Measurements from ENCODE around the gene PDZD2.

Gene PDZD2

DNA sequence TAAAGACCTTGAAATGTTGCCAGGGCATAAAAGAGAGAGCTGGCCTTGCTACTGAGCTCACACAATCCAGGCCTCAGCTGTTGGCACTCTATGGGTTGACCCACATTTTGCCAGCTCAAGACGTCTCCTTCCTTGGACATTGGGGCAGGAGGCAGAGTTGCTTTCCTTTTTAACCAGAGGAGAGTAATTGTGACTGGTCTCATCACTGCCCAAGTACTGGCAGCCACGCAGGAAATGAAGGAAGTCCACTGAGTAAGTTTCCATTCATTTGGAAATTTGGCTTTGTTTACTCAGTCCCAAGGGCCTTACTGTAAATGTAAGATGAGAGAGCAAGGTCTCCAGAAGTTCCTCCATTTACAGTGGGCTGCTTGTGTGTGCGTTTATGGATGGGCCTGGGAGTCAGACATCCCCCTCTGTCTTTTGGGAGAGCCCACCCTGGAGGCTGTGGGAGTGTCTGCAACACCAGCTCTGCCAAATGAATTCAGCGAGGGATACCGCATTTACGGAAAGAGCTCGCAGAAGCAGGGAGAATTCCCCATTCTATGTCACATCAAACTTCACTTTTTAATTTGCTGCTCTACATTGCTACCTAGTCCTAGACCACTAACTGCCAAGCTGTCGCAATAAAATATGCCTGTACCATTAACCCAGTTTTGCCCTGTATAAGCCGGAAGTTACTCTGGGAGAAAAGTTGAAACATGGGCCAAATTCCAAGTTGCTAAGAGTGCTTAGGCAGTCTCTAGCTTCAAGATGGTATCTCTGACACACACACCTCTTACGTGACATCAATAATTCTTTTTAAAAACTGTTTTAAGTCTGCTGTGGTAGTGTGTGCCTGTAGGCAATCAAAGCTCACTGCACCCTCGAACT, 24.5 kb upstream of the PDZD2 start:
- Histone ChIP-seq H3K4me3 (ENCODE audit: low read depth, low read length) (no peak overlapping the region), H3K4me1 (ENCODE audit: control insufficient read depth, insufficient read depth, low read length) (peaks cover 17% of the 10 kb centered on the region), H3K9me3 (ENCODE audit: control insufficient read depth, insufficient read depth, low read length) (no peaks in the 10 kb centered on the region), H3K36me3 (ENCODE audit: control insufficient read depth, insufficient read depth, low read length) (no peaks in the 10 kb centered on the region), H3K27me3 (ENCODE audit: control insufficient read depth, insufficient read depth, low read length) (no peaks in the 10 kb centered on the region), H3K9ac (ENCODE audit: low read depth, low read length) (no peak overlapping the region)

DNA sequence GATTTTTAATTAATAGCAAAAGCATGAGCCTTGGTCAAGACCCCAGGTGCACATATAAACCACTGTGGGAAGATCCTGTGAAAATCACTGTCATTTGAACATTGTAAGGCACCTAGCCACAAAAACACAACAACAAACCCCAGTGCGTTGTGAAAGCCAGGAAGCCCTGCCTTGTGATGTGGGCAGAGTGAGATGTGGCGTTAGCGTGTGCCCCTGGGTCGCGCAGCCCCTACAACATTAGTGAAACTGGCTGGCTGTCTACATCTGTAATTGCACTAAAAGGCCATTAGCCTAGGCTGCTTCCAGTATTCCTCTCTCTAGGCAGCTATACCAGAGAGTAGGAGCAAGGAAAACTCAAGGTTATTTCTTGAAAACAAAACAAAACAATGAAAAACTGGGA, 21.1 kb upstream of the PDZD2 start:
- Histone ChIP-seq H3K27me3 (ENCODE audit: control insufficient read depth, insufficient read depth, low read length) (no peaks in the 10 kb centered on the region), H3K4me1 (ENCODE audit: control insufficient read depth, insufficient read depth, low read length) (peaks cover 17% of the 10 kb centered on the region), H3K4me3 (ENCODE audit: low read depth, low read length) (no peak overlapping the region), H3K9ac (ENCODE audit: low read depth, low read length) (no peak overlapping the region), H3K36me3 (ENCODE audit: control insufficient read depth, insufficient read depth, low read length) (no peaks in the 10 kb centered on the region), H3K9me3 (ENCODE audit: control insufficient read depth, insufficient read depth, low read length) (no peaks in the 10 kb centered on the region)

DNA sequence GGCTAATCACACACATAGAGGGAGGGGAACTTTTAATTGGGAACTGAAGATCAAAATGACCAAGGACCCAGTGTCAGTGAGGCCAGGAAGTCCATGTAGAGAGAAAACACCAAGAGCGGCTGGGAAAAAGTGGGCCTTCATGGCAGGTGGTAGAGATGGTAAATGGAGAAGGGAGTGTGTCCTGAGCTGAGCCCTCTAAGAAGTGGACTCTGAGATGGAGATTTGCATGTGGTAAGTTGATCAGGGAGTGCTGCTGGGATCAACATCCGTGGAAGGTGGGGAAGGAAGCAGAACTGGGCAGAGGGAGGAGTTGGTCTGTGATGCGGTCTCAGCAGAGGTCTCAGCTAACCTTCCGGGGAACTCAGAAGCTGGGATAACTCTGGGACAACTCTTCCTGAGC, 18.9 kb upstream of the PDZD2 start:
- Histone ChIP-seq H3K4me3 (ENCODE audit: low read depth, low read length) (no peak overlapping the region), H3K36me3 (ENCODE audit: control insufficient read depth, insufficient read depth, low read length) (no peaks in the 10 kb centered on the region), H3K9ac (ENCODE audit: low read depth, low read length) (no peak overlapping the region), H3K27me3 (ENCODE audit: control insufficient read depth, insufficient read depth, low read length) (no peaks in the 10 kb centered on the region), H3K4me1 (ENCODE audit: control insufficient read depth, insufficient read depth, low read length) (peaks cover 8% of the 10 kb centered on the region), H3K9me3 (ENCODE audit: control insufficient read depth, insufficient read depth, low read length) (no peaks in the 10 kb centered on the region)

DNA sequence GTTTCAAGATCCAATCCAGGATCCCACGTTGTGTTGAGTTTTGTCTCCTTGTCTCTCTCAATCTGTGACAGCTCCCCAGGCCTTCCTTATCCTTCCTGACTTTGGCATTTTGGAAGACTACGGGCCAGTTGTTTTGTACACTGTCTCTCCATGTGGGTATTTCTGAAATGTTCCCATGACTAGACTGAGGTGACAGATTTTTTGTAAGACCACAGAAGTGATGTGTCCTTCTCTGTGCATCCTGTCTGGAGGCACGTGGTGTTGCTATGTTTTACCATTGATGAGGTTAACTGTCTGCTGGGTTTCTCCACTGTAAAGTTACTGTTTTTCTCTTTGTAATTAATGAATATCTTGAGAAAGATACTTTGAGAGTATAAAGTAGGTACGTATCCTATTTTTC, 15.7 kb upstream of the PDZD2 start:
- H3K36me3 ChIP-seq (ENCODE audit: control insufficient read depth, insufficient read depth, low read length) = no peaks in the 10 kb centered on the region
- no peaks in the 10 kb centered on the region for H3K27me3 ChIP-seq (ENCODE audit: control insufficient read depth, insufficient read depth, low read length)
- H3K9ac ChIP-seq (ENCODE audit: low read depth, low read length) = no peak overlapping the region
- no peaks in the 10 kb centered on the region for H3K9me3 ChIP-seq (ENCODE audit: control insufficient read depth, insufficient read depth, low read length)
- H3K4me1 ChIP-seq (ENCODE audit: control insufficient read depth, insufficient read depth, low read length) = peaks cover 3% of the 10 kb centered on the region
- no peak overlapping the region for H3K4me3 ChIP-seq (ENCODE audit: low read depth, low read length)

DNA sequence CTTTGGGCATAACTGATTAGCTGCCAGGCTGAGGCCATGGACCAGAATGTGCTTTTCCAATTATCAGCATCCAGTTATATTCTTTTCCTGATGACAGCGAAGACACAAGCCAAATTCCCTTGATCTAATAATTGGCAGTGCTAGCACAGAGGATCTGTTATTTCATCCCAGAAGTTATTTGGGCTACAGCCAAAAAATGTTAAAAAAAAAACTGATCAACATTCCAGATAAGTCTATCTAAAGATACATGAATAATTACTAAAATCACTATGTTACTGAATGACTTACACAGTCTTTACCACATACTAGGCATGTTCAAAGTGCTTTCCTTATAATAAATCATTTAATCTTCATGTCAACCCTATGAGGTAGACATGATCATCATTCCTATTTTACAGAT, 13.5 kb upstream of the PDZD2 start:
- H3K27me3 ChIP-seq (ENCODE audit: control insufficient read depth, insufficient read depth, low read length) = no peaks in the 10 kb centered on the region
- H3K4me1 ChIP-seq (ENCODE audit: control insufficient read depth, insufficient read depth, low read length) = no peaks in the 10 kb centered on the region
- H3K9ac ChIP-seq (ENCODE audit: low read depth, low read length) = no peak overlapping the region
- H3K4me3 ChIP-seq (ENCODE audit: low read depth, low read length) = no peak overlapping the region
- H3K36me3 ChIP-seq (ENCODE audit: control insufficient read depth, insufficient read depth, low read length) = no peaks in the 10 kb centered on the region
- no peaks in the 10 kb centered on the region for H3K9me3 ChIP-seq (ENCODE audit: control insufficient read depth, insufficient read depth, low read length)

DNA sequence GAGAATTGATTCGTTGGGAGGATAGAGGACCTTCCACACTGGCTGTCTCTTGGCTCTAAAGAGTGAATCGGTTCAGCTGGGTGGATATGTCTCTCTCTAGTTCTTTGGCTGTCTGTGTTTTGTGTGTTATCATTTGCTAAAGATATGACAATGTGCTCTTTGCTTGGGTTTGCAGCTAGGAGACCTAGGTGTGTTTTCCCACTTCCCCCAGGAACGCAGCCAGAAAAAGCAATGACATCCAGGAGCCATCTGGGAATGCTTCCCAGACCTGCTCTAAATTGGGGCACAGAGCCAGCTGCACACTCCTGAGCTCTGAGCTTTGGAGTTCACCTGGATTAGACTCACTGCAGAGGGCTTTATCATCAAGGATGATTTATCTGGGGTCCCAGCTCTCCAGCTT, 12.8 kb upstream of the PDZD2 start:
- H3K36me3 ChIP-seq (ENCODE audit: control insufficient read depth, insufficient read depth, low read length) = no peaks in the 10 kb centered on the region
- no peaks in the 10 kb centered on the region for H3K27me3 ChIP-seq (ENCODE audit: control insufficient read depth, insufficient read depth, low read length)
- no peaks in the 10 kb centered on the region for H3K4me1 ChIP-seq (ENCODE audit: control insufficient read depth, insufficient read depth, low read length)
- H3K9ac ChIP-seq (ENCODE audit: low read depth, low read length) = no peak overlapping the region
- H3K4me3 ChIP-seq (ENCODE audit: low read depth, low read length) = no peak overlapping the region
- no peaks in the 10 kb centered on the region for H3K9me3 ChIP-seq (ENCODE audit: control insufficient read depth, insufficient read depth, low read length)

DNA sequence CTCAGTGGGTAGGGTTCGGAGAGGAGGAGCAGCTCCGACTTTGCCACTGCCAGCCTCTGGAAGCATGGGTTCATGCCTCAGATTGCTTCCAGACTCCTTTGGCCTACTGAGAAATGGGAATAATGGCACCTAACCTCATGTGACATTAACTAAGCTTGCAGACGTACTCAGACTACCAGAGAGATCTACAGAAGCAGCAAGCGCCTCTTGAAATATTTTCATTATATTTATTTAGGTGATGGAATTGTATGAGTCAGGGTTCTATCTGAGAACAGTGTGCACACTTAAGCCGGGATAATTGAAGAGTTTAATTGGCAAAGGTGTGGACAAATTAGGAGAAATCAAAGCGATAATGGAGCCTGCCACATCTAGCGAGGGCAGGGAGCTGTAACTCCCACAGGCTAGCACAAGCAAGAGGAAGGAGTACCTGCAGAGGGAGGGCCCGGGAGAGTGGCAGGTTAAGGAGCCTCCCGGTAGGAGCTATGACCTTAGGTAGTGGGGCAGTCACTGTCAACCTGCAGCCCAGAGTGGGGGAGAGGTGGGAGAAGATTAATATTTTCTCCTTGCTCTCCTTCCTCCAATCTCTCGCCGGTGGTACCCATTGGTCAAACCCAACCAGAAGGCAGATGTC, 12.2 kb upstream of the PDZD2 start:
- no peaks in the 10 kb centered on the region for H3K27me3 ChIP-seq (ENCODE audit: control insufficient read depth, insufficient read depth, low read length)
- no peak overlapping the region for H3K4me3 ChIP-seq (ENCODE audit: low read depth, low read length)
- no peaks in the 10 kb centered on the region for H3K9me3 ChIP-seq (ENCODE audit: control insufficient read depth, insufficient read depth, low read length)
- no peak overlapping the region for H3K9ac ChIP-seq (ENCODE audit: low read depth, low read length)
- H3K4me1 ChIP-seq (ENCODE audit: control insufficient read depth, insufficient read depth, low read length) = no peaks in the 10 kb centered on the region
- H3K36me3 ChIP-seq (ENCODE audit: control insufficient read depth, insufficient read depth, low read length) = no peaks in the 10 kb centered on the region

DNA sequence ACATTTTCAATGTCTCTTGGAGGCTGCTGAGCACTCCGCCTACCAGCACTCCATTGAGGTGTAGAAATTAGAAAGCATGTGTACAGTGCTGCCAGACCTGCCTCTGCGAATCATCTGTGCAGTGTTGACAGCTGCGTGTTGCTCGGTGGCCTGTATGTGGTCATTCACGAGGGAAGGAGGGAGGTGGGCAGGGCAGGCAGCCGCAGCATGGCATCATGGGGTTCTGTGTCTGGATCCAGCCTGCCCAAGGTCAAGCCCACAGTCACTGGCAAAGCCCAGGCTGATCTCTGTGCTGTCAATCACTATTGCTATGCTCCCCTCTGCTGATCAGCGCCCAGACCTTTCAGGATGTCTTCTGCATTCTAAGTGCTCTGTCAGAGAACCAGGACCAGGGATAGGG, 8.0 kb upstream of the PDZD2 start:
- no peaks in the 10 kb centered on the region for H3K9me3 ChIP-seq (ENCODE audit: control insufficient read depth, insufficient read depth, low read length)
- no peaks in the 10 kb centered on the region for H3K36me3 ChIP-seq (ENCODE audit: control insufficient read depth, insufficient read depth, low read length)
- no peak overlapping the region for H3K9ac ChIP-seq (ENCODE audit: low read depth, low read length)
- no peak overlapping the region for H3K4me3 ChIP-seq (ENCODE audit: low read depth, low read length)
- H3K4me1 ChIP-seq (ENCODE audit: control insufficient read depth, insufficient read depth, low read length) = no peaks in the 10 kb centered on the region
- H3K27me3 ChIP-seq (ENCODE audit: control insufficient read depth, insufficient read depth, low read length) = no peaks in the 10 kb centered on the region

DNA sequence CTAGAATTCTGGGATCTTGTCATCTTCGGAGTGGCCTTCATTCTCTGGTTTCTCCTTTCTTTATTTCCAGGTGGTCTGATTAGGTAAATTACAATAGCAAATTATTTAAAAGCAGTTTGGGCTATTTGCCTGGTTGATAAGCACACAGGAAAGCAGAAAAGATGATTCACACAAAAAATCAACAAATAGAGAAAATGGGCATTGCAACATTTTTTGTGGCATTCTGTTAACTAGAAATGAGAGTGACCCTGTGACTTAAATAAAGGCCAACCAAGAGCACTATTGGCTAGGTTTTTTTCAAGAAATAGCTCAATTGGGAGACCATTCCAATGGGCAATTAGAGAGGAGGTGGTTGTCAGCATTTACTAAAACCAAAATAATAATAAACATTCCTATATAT, 6.5 kb upstream of the PDZD2 start:
- no peaks in the 10 kb centered on the region for H3K36me3 ChIP-seq (ENCODE audit: control insufficient read depth, insufficient read depth, low read length)
- H3K27me3 ChIP-seq (ENCODE audit: control insufficient read depth, insufficient read depth, low read length) = no peaks in the 10 kb centered on the region
- H3K9me3 ChIP-seq (ENCODE audit: control insufficient read depth, insufficient read depth, low read length) = no peaks in the 10 kb centered on the region
- H3K4me3 ChIP-seq (ENCODE audit: low read depth, low read length) = no peak overlapping the region
- peaks cover 3% of the 10 kb centered on the region for H3K4me1 ChIP-seq (ENCODE audit: control insufficient read depth, insufficient read depth, low read length)
- no peak overlapping the region for H3K9ac ChIP-seq (ENCODE audit: low read depth, low read length)

DNA sequence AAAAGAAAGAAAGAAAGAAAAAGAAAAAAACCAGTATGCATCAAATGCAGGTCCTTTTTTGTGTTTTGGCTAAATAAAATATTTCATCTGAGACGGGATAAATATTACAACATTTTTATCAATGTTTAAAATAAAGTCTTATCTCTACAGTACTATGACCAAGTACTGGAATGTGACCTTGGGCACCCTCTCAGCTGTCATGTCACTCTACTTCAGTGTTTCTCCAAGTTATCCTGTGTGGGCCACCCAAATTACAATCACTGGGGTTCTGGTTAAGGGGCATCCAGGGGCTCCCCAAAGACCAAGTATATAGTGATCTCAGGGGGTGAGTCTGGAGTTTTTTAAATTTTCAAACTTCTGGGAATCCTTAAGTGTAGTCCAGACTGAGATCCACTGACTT, 3.5 kb upstream of the PDZD2 start:
- H3K36me3 ChIP-seq (ENCODE audit: control insufficient read depth, insufficient read depth, low read length) = no peaks in the 10 kb centered on the region

DNA sequence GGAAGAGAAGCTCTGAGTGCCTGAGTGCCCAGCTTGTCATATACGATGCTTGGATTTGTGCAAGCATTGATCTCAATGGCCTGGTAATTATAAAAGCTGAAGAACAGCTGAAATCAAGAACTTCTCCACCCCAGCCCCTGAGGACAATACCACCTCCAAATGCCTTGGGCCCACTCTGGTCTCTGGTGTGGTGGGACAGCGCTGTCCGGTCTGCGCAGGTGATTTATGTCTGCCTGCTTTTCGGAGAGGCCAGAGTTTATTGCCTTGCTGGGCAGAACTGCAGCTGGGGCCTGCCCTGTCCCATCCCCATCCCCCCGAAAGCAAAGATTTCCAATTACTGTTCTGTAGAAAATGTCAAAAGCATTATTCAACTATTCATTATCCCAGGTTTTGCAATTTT, 1.1 kb upstream of the PDZD2 start:
- no peaks in the 10 kb centered on the region for H3K36me3 ChIP-seq (ENCODE audit: control insufficient read depth, insufficient read depth, low read length)
- H3K9ac ChIP-seq (ENCODE audit: low read depth, low read length) = no peak overlapping the region
- H3K4me3 ChIP-seq (ENCODE audit: low read depth, low read length) = no peak overlapping the region
- peaks cover 18% of the 10 kb centered on the region for H3K27me3 ChIP-seq (ENCODE audit: control insufficient read depth, insufficient read depth, low read length)
- H3K4me1 ChIP-seq (ENCODE audit: control insufficient read depth, insufficient read depth, low read length) = peaks cover 9% of the 10 kb centered on the region
- H3K9me3 ChIP-seq (ENCODE audit: control insufficient read depth, insufficient read depth, low read length) = no peaks in the 10 kb centered on the region

More for the DNA sequence above, 3.5 kb upstream of the PDZD2 start:
- Histone ChIP-seq H3K9me3 (ENCODE audit: control insufficient read depth, insufficient read depth, low read length) (no peaks in the 10 kb centered on the region), H3K27me3 (ENCODE audit: control insufficient read depth, insufficient read depth, low read length) (peaks cover 9% of the 10 kb centered on the region), H3K4me3 (ENCODE audit: low read depth, low read length) (no peak overlapping the region), H3K9ac (ENCODE audit: low read depth, low read length) (no peak overlapping the region), H3K4me1 (ENCODE audit: control insufficient read depth, insufficient read depth, low read length) (peaks cover 7% of the 10 kb centered on the region)

DNA sequence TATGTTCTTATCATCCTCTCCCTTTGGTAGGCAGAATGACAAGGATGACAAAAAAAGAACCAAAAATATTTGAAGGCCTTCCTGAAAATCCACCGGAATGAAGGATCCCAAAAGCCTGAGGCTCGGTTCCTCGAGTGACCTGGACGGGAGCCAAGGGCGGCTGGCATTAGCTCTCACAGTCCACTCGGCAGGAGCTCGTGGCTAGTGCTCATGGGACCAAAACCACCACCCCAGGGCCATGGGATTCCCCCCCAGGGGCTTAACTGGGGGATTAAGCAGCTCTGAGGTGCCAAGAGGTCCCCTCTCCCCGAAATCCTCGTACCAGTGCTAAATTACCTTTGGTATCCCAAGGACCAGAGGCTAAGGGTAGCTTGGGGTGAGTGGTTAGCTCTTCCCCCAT, 586 bp upstream of the PDZD2 start:
- H3K27me3 ChIP-seq (ENCODE audit: control insufficient read depth, insufficient read depth, low read length) = peaks cover 18% of the 10 kb centered on the region
- peak overlapping the region; percentile 76 for H3K9ac ChIP-seq (ENCODE audit: low read depth, low read length)

More for the DNA sequence above, 586 bp upstream of the PDZD2 start:
- Histone ChIP-seq H3K4me3 (ENCODE audit: low read depth, low read length) (peak overlapping the region; percentile 74), H3K36me3 (ENCODE audit: control insufficient read depth, insufficient read depth, low read length) (no peaks in the 10 kb centered on the region), H3K9me3 (ENCODE audit: control insufficient read depth, insufficient read depth, low read length) (no peaks in the 10 kb centered on the region), H3K4me1 (ENCODE audit: control insufficient read depth, insufficient read depth, low read length) (peaks cover 9% of the 10 kb centered on the region)
